Osteocyte (in vitro differentiated cells): ENCODE measurements around the gene TENM4. TPM values are rescaled to one million over a fixed set of nuclear protein-coding genes. Genes with fewer than 3 reads are reported as not detected.

Experiments
- DNase-seq: peaks from one replicate; pipeline ENCODE4 v3.0.0; 2021; ENCODE audit warnings: mixed read lengths; ENCODE audit not compliant: unreplicated experiment; ENCODE audit errors: extremely low spot score
- H3K27ac Mint-ChIP-seq: one replicate; pipeline ENCODE4 v1.8.0; 2021; ENCODE audit warnings: mild to moderate bottlenecking, mixed read lengths; ENCODE audit not compliant: unreplicated experiment
- H3K27me3 Mint-ChIP-seq: one replicate; pipeline ENCODE4 v1.8.0; 2021; ENCODE audit warnings: mixed read lengths; ENCODE audit not compliant: unreplicated experiment
- H3K36me3 Mint-ChIP-seq: one replicate; pipeline ENCODE4 v1.8.0; 2021; ENCODE audit warnings: mixed read lengths; ENCODE audit not compliant: unreplicated experiment
- H3K4me1 Mint-ChIP-seq: one replicate; pipeline ENCODE4 v1.8.0; 2021; ENCODE audit warnings: mixed read lengths; ENCODE audit not compliant: unreplicated experiment
- H3K4me3 Mint-ChIP-seq: one replicate; pipeline ENCODE4 v1.8.0; 2021; ENCODE audit warnings: mild to moderate bottlenecking, moderate library complexity, mixed read lengths; ENCODE audit not compliant: unreplicated experiment
- H3K9me3 Mint-ChIP-seq: one replicate; pipeline ENCODE4 v1.8.0; 2021; ENCODE audit warnings: mixed read lengths; ENCODE audit not compliant: unreplicated experiment
- total RNA-seq: library from RNA; stranded (reverse); gene quantifications from 2 replicates; pipeline ENCODE4 v1.2.1, GENCODE V29; 2021
- TF ChIP-seq, protein P1 (sequence below): fragments of 200-600 bp; sonication (generic); IDR thresholded peaks from 2 replicates; pipeline ENCODE4 v1.5.0; 2021; ENCODE audit warnings: antibody characterized with exemption, mild to moderate bottlenecking, moderate library complexity

The TENM4 gene
- total RNA-seq, 1 donor from 2014 or later: 74.1 TPM

DNA sequence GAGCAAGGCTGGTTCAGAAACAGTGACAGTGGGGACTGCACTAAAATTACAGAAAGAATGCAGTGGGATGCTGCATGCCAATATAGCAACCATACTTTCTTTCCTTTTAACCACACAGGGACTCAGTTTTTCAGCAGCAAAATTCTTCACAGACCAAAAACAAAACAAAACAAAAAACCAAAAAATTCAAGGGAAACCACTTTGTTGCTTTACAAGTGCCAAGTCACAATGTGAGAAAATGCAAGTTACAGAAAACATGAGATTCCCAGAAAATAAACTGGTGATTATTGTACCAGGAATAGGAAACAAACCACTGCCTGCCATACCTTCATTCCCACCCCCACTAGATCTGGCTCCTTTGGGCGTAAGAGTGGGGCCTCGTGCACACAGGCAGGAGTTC, 52.6 kb downstream of the TENM4 start:
- Mint-ChIP-seq H3K27ac (peak overlapping the region; percentile 11), H3K9me3 (no peaks in the 10 kb centered on the region), H3K4me1 (peaks cover 10% of the 10 kb centered on the region), H3K36me3 (no peaks in the 10 kb centered on the region), H3K27me3 (peaks cover 2% of the 10 kb centered on the region), H3K4me3 (no peak overlapping the region)
- TF ChIP-seq, protein P1, sequence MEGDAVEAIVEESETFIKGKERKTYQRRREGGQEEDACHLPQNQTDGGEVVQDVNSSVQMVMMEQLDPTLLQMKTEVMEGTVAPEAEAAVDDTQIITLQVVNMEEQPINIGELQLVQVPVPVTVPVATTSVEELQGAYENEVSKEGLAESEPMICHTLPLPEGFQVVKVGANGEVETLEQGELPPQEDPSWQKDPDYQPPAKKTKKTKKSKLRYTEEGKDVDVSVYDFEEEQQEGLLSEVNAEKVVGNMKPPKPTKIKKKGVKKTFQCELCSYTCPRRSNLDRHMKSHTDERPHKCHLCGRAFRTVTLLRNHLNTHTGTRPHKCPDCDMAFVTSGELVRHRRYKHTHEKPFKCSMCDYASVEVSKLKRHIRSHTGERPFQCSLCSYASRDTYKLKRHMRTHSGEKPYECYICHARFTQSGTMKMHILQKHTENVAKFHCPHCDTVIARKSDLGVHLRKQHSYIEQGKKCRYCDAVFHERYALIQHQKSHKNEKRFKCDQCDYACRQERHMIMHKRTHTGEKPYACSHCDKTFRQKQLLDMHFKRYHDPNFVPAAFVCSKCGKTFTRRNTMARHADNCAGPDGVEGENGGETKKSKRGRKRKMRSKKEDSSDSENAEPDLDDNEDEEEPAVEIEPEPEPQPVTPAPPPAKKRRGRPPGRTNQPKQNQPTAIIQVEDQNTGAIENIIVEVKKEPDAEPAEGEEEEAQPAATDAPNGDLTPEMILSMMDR: no peak
- DNase-seq: no peak

DNA sequence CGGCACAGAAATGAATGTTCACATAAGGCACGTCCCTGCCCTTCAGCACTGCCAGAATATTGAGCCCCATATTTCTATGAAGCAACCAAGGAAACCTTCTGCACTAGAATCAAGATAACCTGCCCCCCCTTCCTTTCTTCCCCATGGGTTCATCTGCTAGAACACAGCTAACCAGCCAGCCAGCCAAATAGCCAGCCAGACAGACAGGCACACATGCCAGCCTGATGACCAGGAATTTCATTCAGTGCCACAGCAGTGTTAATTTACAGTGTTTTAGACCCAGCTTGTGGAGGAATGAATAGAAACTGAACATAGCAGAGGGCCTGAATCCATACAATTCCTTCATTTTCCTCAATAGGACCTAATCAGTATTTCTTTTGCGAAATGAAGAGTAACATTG, 57.0 kb downstream of the TENM4 start:
- Mint-ChIP-seq H3K9me3 (no peaks in the 10 kb centered on the region), H3K4me1 (peaks cover 6% of the 10 kb centered on the region), H3K27ac (no peak overlapping the region), H3K27me3 (peaks cover 2% of the 10 kb centered on the region), H3K4me3 (no peak overlapping the region), H3K36me3 (no peaks in the 10 kb centered on the region)
- TF ChIP-seq, protein P1: no peak
- no peak for DNase-seq

DNA sequence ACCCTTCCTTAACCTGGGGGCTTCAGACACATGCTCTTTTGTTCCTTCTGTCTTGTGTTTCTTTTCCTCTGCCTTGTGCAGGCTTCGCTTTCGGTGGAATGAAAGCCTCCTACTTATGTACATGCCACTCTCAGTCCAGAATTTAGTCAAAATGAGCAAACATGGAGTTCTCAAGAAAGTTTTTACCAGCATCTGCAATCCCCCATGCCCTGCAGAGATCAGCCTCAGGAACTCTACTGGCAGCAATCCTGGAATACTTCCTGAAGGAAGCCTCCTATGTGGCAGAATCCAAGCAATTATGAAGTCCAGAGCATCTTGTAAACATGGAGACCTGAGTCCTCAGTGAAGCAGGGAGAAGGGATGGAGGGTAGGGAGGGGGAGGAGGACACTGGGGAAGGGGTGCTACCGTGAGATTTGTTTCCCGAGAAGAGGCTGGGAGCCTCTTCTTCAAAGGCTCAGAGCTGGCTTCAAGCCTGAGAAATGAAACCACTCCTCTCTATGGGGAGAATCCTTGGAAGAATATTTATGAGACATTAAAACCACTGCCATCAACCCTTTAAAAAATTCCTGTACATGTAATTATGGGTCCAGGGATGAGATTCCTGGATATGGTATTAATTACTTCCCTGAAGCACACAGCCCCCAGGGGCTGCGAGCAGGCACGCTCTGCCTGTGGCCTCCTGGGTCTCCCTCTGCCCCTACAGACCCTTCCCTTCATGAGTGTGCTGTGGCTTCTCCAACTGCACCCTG, 58.4 kb downstream of the TENM4 start:
- peaks cover 2% of the 10 kb centered on the region for H3K27me3 Mint-ChIP-seq
- TF ChIP-seq, protein P1: no peak
- no peaks in the 10 kb centered on the region for H3K4me1 Mint-ChIP-seq
- H3K9me3 Mint-ChIP-seq: no peaks in the 10 kb centered on the region
- H3K4me3 Mint-ChIP-seq: no peak overlapping the region
- H3K27ac Mint-ChIP-seq: no peak overlapping the region
- no peaks in the 10 kb centered on the region for H3K36me3 Mint-ChIP-seq
- DNase-seq: no peak

DNA sequence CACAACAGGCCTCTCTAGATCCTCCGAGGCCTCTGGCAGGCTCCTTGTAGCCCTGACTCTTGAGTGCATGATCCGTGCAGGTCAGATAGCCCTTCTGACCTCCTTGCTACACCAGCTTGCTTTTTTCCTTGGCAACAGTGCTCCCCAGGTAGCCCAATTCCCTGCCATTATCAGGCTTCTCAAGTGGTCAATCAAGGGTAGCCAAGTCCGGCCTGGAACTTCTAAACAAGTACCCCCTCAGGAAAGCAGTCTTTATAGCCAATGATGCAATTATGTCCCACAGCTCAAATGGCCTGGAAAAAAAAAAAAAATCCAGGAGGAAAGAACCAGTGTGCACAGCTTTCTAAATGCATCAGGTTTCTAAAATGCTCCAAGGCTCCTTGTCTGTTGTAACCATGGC, 59.8 kb downstream of the TENM4 start:
- Mint-ChIP-seq H3K36me3 (no peaks in the 10 kb centered on the region), H3K4me1 (peaks cover 2% of the 10 kb centered on the region), H3K4me3 (no peak overlapping the region), H3K27me3 (peaks cover 2% of the 10 kb centered on the region), H3K27ac (no peak overlapping the region), H3K9me3 (peaks cover 5% of the 10 kb centered on the region)
- DNase-seq: no peak
- TF ChIP-seq, protein P1: no peak

DNA sequence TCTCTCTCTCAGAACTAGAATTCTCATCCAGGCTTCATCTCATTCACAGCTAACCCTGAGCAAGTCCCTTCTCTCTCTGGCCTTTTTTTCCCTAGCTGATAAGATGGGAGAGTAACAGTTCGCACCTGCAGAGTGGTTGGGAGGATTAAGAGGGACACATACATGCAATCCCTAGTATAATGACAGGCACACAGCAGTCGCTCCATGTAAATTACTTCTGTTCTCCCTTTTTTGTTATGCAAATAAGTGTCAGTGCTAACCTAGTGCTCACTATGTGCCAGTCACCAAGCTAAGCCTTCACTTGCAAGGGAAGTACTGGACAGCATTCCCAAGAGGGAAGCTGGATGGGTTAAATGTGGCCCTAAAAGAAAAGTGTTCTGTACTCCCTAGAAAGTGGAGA, 63.4 kb downstream of the TENM4 start:
- TF ChIP-seq, protein P1: no peak
- peaks cover 5% of the 10 kb centered on the region for H3K9me3 Mint-ChIP-seq
- no peaks in the 10 kb centered on the region for H3K27me3 Mint-ChIP-seq
- no peak for DNase-seq
- no peak overlapping the region for H3K4me3 Mint-ChIP-seq
- no peaks in the 10 kb centered on the region for H3K36me3 Mint-ChIP-seq
- H3K27ac Mint-ChIP-seq: no peak overlapping the region
- H3K4me1 Mint-ChIP-seq: peaks cover 10% of the 10 kb centered on the region
